GM06990 (cell line): ENCODE results near the gene QKI.

Source experiments
- DNase-seq: peaks from one replicate; pipeline ENCODE4 v3.0.0-alpha.2; 2011; ENCODE audit not compliant: insufficient read length; ENCODE audit errors: extremely low read depth
- H3K27me3 ChIP-seq: replicated peaks from 2 replicates; pipeline ENCODE4 v1.6.0; 2011; ENCODE audit warnings: low read length; ENCODE audit not compliant: control insufficient read depth, insufficient read depth
- H3K36me3 ChIP-seq: 2 replicates; pipeline ENCODE4 v1.5.1; 2011; ENCODE audit warnings: low read length; ENCODE audit not compliant: control insufficient read depth, insufficient read depth
- H3K4me3 ChIP-seq: replicated peaks from 2 replicates; pipeline ENCODE4 v1.5.1; 2011; ENCODE audit warnings: low read depth, mild to moderate bottlenecking, control low read depth, low read length
- CTCF ChIP-seq: IDR thresholded peaks from 2 replicates; pipeline ENCODE4 v1.5.1; 2011; ENCODE audit warnings: low read length, control low read depth, mild to moderate bottlenecking, inconsistent platforms; ENCODE audit not compliant: insufficient read depth, poor library complexity, severe bottlenecking

The QKI gene

GRCh38 chr6:163400509-163400908, 14.0 kb upstream of the QKI start:
- Histone ChIP-seq H3K36me3 (no peaks in the 10 kb centered on the region), H3K4me3 (no peak overlapping the region), H3K27me3 (no peaks in the 10 kb centered on the region)
- TF ChIP-seq CTCF, result no peak
- DNase-seq, result no peak

- no peak overlapping the region for H3K4me3 ChIP-seq
- DNase-seq, result no peak
- no peaks in the 10 kb centered on the region for H3K36me3 ChIP-seq
- no peaks in the 10 kb centered on the region for H3K27me3 ChIP-seq
- TF ChIP-seq CTCF, result no peak
These were observed 13.3 kb upstream of the QKI start for GRCh38 chr6:163401039-163401885.

- H3K4me3 ChIP-seq, result no peak overlapping the region
These were observed 11.9 kb upstream of the QKI start for GRCh38 chr6:163402616-163403015.

GRCh38 chr6:163404825-163405265, 9.7 kb upstream of the QKI start:
- no peak for DNase-seq
- H3K4me3 ChIP-seq, result no peak overlapping the region
- no peaks in the 10 kb centered on the region for H3K36me3 ChIP-seq
- no peaks in the 10 kb centered on the region for H3K27me3 ChIP-seq
- TF ChIP-seq CTCF, result no peak

More at GRCh38 chr6:163402616-163403015, 11.9 kb upstream of the QKI start:
- Histone ChIP-seq H3K27me3 (no peaks in the 10 kb centered on the region), H3K36me3 (no peaks in the 10 kb centered on the region)
- no peak for TF ChIP-seq CTCF
- DNase-seq, result no peak

GRCh38 chr6:163405412-163406309, 8.9 kb upstream of the QKI start:
- H3K36me3 ChIP-seq, result no peaks in the 10 kb centered on the region
- H3K27me3 ChIP-seq, result no peaks in the 10 kb centered on the region
- DNase-seq, result peak; percentile 36
- H3K4me3 ChIP-seq, result peak overlapping the region; percentile 55
- TF ChIP-seq CTCF, result no peak
